Measurements from ENCODE around the gene PF4V1.

PF4V1 gene

DNA sequence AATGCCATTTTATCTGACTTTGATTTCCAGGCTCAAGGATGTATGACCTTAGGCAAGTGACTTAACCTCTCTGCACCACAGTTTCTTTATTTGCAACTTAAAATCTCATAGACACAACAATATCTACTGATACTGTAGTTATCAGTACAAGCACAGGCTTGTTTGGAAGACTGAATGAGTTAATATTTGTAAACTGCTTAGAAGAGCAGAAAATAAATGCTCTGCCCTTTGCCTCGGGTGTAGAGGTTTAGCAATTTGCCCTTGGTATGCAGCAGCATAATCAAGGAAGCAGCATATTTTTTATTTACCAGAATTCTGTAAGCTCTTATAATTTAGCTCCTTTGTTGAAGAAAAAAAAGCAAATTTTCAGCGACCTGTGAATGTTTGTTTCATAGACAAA, 13.2 kb downstream of the PF4V1 start:
- DNase-seq (ENCODE audit: low read depth in 1 of 2, low spot score in 1 of 2) = no peak
- TF ChIP-seq JUND (IDR thresholded peaks at IDR 0.05; ENCODE audit: low read depth) = no peak
- in situ Hi-C loops (cut with HindIII; ENCODE audit: low pct_unique_long_range_greater_than_20kb, low sequenced_read_pairs) = no loop called here

DNA sequence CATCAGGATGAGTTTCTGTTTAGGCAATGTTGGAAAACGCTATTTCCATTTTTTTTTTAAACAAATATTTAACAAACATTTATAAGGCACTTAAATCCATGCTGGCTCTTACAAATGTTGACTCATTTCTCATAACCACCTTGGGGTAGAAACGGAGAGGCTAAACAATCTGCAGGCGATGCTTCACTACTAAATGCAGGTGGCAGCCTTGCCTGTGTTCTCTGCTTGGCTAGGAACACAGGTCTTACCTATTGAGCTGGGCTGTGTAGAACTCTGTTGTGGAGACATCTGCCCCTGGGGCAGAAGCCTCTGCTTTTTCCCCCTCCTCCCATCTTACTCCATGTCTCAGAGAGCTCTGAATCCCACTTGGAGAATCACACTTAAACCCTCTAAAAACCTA, 14.7 kb downstream of the PF4V1 start:
- DNase-seq (ENCODE audit: low read depth in 1 of 2, low spot score in 1 of 2) = peak; percentile 32 to 54
- TF ChIP-seq JUND (IDR thresholded peaks at IDR 0.05; ENCODE audit: low read depth) = no peak
- in situ Hi-C loops (cut with HindIII; ENCODE audit: low pct_unique_long_range_greater_than_20kb, low sequenced_read_pairs) = no loop called here

DNA sequence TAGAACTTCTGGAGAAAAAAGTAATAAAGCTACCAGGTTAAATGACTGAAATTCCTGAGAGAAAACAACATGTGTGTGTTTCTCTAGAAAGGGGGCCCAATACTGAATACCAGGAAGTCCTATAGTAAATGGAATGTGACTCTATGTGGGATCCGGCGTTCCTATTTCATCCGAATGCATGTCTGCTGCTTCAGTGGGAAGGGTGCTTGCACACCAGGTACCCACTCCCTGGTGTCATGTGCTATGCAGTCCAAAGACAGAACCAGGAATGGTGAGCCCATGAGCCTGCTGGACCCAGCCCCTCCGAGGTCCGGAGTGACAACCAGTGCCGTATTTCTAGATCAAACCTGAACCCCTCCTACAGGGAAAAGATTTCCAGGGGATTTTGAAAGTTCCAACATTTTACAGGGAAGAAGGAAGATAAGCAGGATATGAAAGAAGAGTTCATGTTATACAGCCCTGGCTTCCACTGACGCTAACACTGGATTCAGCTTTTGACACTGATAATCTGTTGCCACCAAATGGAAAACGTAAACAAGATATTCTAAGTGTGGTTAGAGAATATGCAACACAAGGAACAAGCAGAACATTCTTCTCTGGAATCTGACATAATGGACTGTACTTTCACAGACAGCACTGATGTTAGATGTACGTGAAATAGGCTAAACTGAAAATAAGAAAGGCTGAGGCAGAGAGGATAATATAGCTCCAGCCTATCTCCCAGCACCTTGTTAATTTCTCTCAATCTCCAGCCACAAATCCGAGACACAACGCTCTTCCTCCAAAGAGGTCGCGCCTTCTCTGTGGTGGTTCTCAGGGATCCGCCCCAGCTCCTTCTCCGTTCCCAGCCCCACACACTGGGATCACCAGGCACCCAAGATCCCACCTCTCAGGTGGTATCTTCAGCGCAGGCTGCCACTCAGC, 15.4 kb downstream of the PF4V1 start:
- in situ Hi-C loops (cut with HindIII; ENCODE audit: low pct_unique_long_range_greater_than_20kb, low sequenced_read_pairs) = no loop called here
- DNase-seq (ENCODE audit: low read depth in 1 of 2, low spot score in 1 of 2) = no peak
- TF ChIP-seq JUND (IDR thresholded peaks at IDR 0.05; ENCODE audit: low read depth) = no peak

GRCh38 chr4:73869130-73870055, 16.3 kb downstream of the PF4V1 start, which contains the start of gene CXCL1:
Gene CXCL1 (plus strand): TSS chr4:73869393. CDS start chr4:73869471, 78 bp downstream.
- in situ Hi-C loops (cut with HindIII; ENCODE audit: low pct_unique_long_range_greater_than_20kb, low sequenced_read_pairs) = no loop called here
- DNase-seq (ENCODE audit: low read depth in 1 of 2, low spot score in 1 of 2) = no peak
- TF ChIP-seq JUND (IDR thresholded peaks at IDR 0.05; ENCODE audit: low read depth) = no peak

GRCh38 chr4:73870260-73870659, 17.2 kb downstream of the PF4V1 start:
- in situ Hi-C loops (cut with HindIII; ENCODE audit: low pct_unique_long_range_greater_than_20kb, low sequenced_read_pairs) = no loop called here
- TF ChIP-seq JUND (IDR thresholded peaks at IDR 0.05; ENCODE audit: low read depth) = no peak
- DNase-seq (ENCODE audit: low read depth in 1 of 2, low spot score in 1 of 2) = no peak

DNA sequence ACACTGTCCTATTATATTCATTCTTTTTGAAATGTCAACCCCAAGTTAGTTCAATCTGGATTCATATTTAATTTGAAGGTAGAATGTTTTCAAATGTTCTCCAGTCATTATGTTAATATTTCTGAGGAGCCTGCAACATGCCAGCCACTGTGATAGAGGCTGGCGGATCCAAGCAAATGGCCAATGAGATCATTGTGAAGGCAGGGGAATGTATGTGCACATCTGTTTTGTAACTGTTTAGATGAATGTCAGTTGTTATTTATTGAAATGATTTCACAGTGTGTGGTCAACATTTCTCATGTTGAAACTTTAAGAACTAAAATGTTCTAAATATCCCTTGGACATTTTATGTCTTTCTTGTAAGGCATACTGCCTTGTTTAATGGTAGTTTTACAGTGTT, 17.7 kb downstream of the PF4V1 start:
- no peak for TF ChIP-seq JUND (IDR thresholded peaks at IDR 0.05; ENCODE audit: low read depth)
- no peak for DNase-seq (ENCODE audit: low read depth in 1 of 2, low spot score in 1 of 2)
- in situ Hi-C loops (cut with HindIII; ENCODE audit: low pct_unique_long_range_greater_than_20kb, low sequenced_read_pairs) = no loop called here

- in situ Hi-C loops (cut with HindIII; ENCODE audit: low pct_unique_long_range_greater_than_20kb, low sequenced_read_pairs) = no loop called here
- no peak for DNase-seq (ENCODE audit: low read depth in 1 of 2, low spot score in 1 of 2)
- no peak for TF ChIP-seq JUND (IDR thresholded peaks at IDR 0.05; ENCODE audit: low read depth)
Observed at GRCh38 chr4:73871511-73872310, 18.6 kb downstream of the PF4V1 start.

DNA sequence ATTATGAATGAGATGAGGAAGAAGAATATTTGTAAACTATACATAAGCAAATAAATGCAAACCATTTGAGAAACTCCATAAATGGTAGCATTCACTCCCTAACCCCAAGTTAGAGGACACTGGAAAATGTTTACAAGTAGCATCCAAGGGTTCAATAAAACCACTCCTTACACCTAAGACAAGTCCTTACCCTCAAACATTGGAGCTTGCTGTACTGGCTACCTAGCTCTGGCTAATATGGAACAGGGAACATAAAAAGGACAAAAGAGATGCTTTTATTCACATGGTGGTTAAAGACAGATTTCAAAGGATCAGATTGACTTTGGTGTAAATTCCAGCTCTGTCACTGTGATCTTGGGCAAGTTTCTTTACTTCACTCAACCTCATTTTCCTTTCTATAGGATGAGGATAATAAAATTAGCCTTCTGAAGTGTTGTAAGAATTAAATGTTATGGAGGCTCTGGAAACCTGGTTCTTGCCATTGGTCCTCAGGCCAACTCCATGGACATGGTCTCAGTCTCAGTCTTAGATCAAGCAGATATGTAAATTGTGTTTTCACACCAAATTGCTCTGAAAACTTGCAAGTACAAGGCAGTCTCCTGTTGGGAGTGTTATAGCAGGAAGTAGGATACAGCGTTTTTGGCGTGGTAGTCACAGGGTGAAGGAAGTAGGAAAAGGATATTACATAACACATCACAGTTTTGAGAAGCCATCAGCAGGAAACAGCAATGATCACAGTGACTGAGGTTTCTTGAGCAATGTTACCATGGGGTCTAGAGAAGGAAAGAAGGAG, 19.4 kb downstream of the PF4V1 start:
- no peak for DNase-seq (ENCODE audit: low read depth in 1 of 2, low spot score in 1 of 2)
- no peak for TF ChIP-seq JUND (IDR thresholded peaks at IDR 0.05; ENCODE audit: low read depth)
- in situ Hi-C loops (cut with HindIII; ENCODE audit: low pct_unique_long_range_greater_than_20kb, low sequenced_read_pairs) = no loop called here

- in situ Hi-C loops (cut with HindIII; ENCODE audit: low pct_unique_long_range_greater_than_20kb, low sequenced_read_pairs) = no loop called here
- TF ChIP-seq JUND (IDR thresholded peaks at IDR 0.05; ENCODE audit: low read depth) = no peak
- DNase-seq (ENCODE audit: low read depth in 1 of 2, low spot score in 1 of 2) = no peak
Observed at GRCh38 chr4:73874386-73874785, 21.3 kb downstream of the PF4V1 start.

DNA sequence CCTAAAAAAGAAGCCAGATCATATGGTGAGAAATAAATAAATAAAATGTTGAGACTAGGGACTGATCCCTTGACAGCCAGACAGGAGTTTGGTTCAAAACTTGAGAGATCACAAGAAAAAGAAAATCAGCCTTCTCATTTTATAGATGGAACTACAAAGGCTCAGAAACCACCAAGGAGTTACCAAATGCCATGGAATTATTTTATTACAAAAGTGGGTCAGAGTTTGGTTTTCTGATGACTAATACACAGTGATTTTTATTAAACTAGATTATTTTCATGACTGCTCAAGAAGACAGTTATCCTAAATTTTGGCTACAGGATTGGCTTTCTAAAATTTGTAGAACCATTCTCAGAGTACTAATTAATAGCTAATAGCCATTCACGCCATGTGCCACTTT, 22.3 kb downstream of the PF4V1 start:
- no peak for TF ChIP-seq JUND (IDR thresholded peaks at IDR 0.05; ENCODE audit: low read depth)
- no peak for DNase-seq (ENCODE audit: low read depth in 1 of 2, low spot score in 1 of 2)
- in situ Hi-C loops (cut with HindIII; ENCODE audit: low pct_unique_long_range_greater_than_20kb, low sequenced_read_pairs) = no loop called here

GRCh38 chr4:73883306-73883705, 30.2 kb downstream of the PF4V1 start:
- in situ Hi-C loops (cut with HindIII; ENCODE audit: low pct_unique_long_range_greater_than_20kb, low sequenced_read_pairs) = no loop called here
- DNase-seq (ENCODE audit: low read depth in 1 of 2, low spot score in 1 of 2) = no peak
- TF ChIP-seq JUND (IDR thresholded peaks at IDR 0.05; ENCODE audit: low read depth) = no peak
